Mesenchymal stem cell (in vitro differentiated cells and primary cell): Measurements from ENCODE around the gene PRR30.
A peak's percentile ranks its signal among the peaks of the same experiment; 100 is the strongest.

Experiments used
- DNase-seq: peaks from one replicate; pipeline ENCODE4 v3.0.0-alpha.2; 2013
- H2AFZ ChIP-seq: one replicate; pipeline ENCODE4 v1.6.1; 2013; ENCODE audit warnings: low read depth, mild to moderate bottlenecking, control low read depth, inconsistent platforms, low read length, moderate library complexity
- H2AK5ac ChIP-seq: 2 replicates; pipeline ENCODE4 v1.6.1; 2013; ENCODE audit warnings: low read length, moderate library complexity, mild to moderate bottlenecking, inconsistent platforms; ENCODE audit not compliant: severe bottlenecking
- H2BK120ac ChIP-seq: one replicate; pipeline ENCODE4 v1.6.1; 2013; ENCODE audit warnings: low read depth, mild to moderate bottlenecking, inconsistent platforms, low read length, moderate library complexity
- H2BK12ac ChIP-seq, 2 experiments: one replicate each; pipeline ENCODE4 v1.6.1; 2013; ENCODE audit warnings: inconsistent platforms in 2 of 2, low read length in 2 of 2, mild to moderate bottlenecking in 2 of 2, moderate library complexity in 2 of 2, control low read depth in 1 of 2
- H2BK15ac ChIP-seq: one replicate; pipeline ENCODE4 v1.6.1; 2013; ENCODE audit warnings: mild to moderate bottlenecking, low read depth, inconsistent platforms; ENCODE audit not compliant: poor library complexity, severe bottlenecking
- H2BK5ac ChIP-seq: 2 replicates; pipeline ENCODE4 v1.6.1; 2013; ENCODE audit warnings: low read depth, mild to moderate bottlenecking, low read length, control low read depth, inconsistent platforms; ENCODE audit not compliant: poor library complexity, severe bottlenecking
- H3K14ac ChIP-seq, 2 experiments: one replicate each; pipeline ENCODE4 v1.6.1; 2013; ENCODE audit warnings: inconsistent platforms in 2 of 2, low read length in 2 of 2, control low read depth in 1 of 2, mild to moderate bottlenecking in 1 of 2, moderate library complexity in 1 of 2
- H3K18ac ChIP-seq, 2 experiments: one replicate each; pipeline ENCODE4 v1.6.1; 2013; ENCODE audit warnings: inconsistent platforms in 2 of 2, low read length in 2 of 2, control low read depth in 1 of 2, low read depth in 1 of 2, mild to moderate bottlenecking in 1 of 2
- H3K23ac ChIP-seq, 2 experiments: one replicate each; pipeline ENCODE4 v1.6.1; 2013; ENCODE audit warnings: inconsistent platforms in 2 of 2, low read length in 2 of 2, mild to moderate bottlenecking in 2 of 2, moderate library complexity in 2 of 2, control low read depth in 1 of 2
- H3K27ac ChIP-seq: 2 replicates; pipeline ENCODE4 v1.5.1; 2013; ENCODE audit warnings: mild to moderate bottlenecking, moderate library complexity, low read length, control low read depth, inconsistent platforms; ENCODE audit not compliant: poor library complexity, severe bottlenecking
- H3K27me3 ChIP-seq, 2 experiments: 2 replicates each; pipeline versions ENCODE4 v1.6.1 to v1.7.0; 2013; ENCODE audit warnings: low read length in 2 of 2, mild to moderate bottlenecking in 2 of 2, moderate library complexity in 2 of 2, control low read depth in 1 of 2, inconsistent platforms in 1 of 2; ENCODE audit not compliant: control insufficient read depth in 1 of 2, insufficient read depth in 1 of 2
- H3K36me3 ChIP-seq, 2 experiments: 2 replicates each; pipeline versions ENCODE4 v1.6.1 to v1.7.0; 2013; ENCODE audit warnings: low read length in 2 of 2, control low read depth in 1 of 2, inconsistent platforms in 1 of 2, low read depth in 1 of 2, mild to moderate bottlenecking in 1 of 2; ENCODE audit not compliant: insufficient read depth in 2 of 2, control insufficient read depth in 1 of 2
- H3K4ac ChIP-seq, 2 experiments: one replicate each; pipeline ENCODE4 v1.6.1; 2013; ENCODE audit warnings: inconsistent platforms in 2 of 2, low read length in 2 of 2, mild to moderate bottlenecking in 2 of 2, moderate library complexity in 2 of 2, control low read depth in 1 of 2, low read depth in 1 of 2
- H3K4me1 ChIP-seq: 2 replicates; pipeline ENCODE4 v1.6.1; 2013; ENCODE audit warnings: low read depth, low read length, control low read depth; ENCODE audit not compliant: control insufficient read depth, insufficient read depth
- H3K4me2 ChIP-seq: 2 replicates; pipeline ENCODE4 v1.6.1; 2013; ENCODE audit warnings: low read length, mild to moderate bottlenecking, inconsistent platforms; ENCODE audit not compliant: poor library complexity, severe bottlenecking
- H3K4me3 ChIP-seq, 2 experiments: 2 replicates each; pipeline versions ENCODE4 v1.5.1 to v1.7.0; 2013; ENCODE audit warnings: low read length in 2 of 2, mild to moderate bottlenecking in 2 of 2, control low read depth in 1 of 2, low read depth in 1 of 2; ENCODE audit not compliant: insufficient read depth in 1 of 2
- H3K79me1 ChIP-seq: replicated peaks from 2 replicates; pipeline ENCODE4 v1.6.1; 2013; ENCODE audit warnings: mild to moderate bottlenecking, control low read depth, low read length, inconsistent platforms; ENCODE audit not compliant: poor library complexity, severe bottlenecking
- H3K9ac ChIP-seq: 2 replicates; pipeline ENCODE4 v1.7.0; 2013; ENCODE audit warnings: mild to moderate bottlenecking, low read length, moderate library complexity
- H3K9me3 ChIP-seq: 2 replicates; pipeline ENCODE4 v1.7.0; 2013; ENCODE audit warnings: mild to moderate bottlenecking, low read length; ENCODE audit not compliant: control insufficient read depth
- H4K8ac ChIP-seq: one replicate; pipeline ENCODE4 v1.6.1; 2013; ENCODE audit warnings: inconsistent platforms, mild to moderate bottlenecking, low read length, moderate library complexity
- H4K91ac ChIP-seq: one replicate; pipeline ENCODE4 v1.6.1; 2013; ENCODE audit warnings: mild to moderate bottlenecking, low read length, inconsistent platforms
- WGBS: methylation state at CpG from one replicate; pipeline ENCODE4 v1.1.7; 2013; ENCODE audit warnings: mixed read lengths; 5-methylcytosine and 5-hydroxymethylcytosine counted together

The PRR30 gene

GRCh38 chr2:27133195-27133875 is 5.9 kb downstream of the PRR30 start:
- H3K4me1 ChIP-seq, result peaks cover 17% of the 10 kb centered on the region
- H2BK12ac ChIP-seq, result no peak overlapping the region
- no peak overlapping the region for H4K91ac ChIP-seq
- H3K18ac ChIP-seq, result no peak overlapping the region
- H3K27ac ChIP-seq, result no peak overlapping the region
- H2AK5ac ChIP-seq, result no peak overlapping the region
- no peak overlapping the region for H2BK5ac ChIP-seq
- H3K4me3 ChIP-seq, result peak overlapping the region; percentile 12 to 93
- no peak overlapping the region for H2AFZ ChIP-seq
- H3K27me3 ChIP-seq, result peaks cover 0 to 5% of the 10 kb centered on the region in 2 experiments
- H3K4me2 ChIP-seq, result peak overlapping the region; percentile 81
- peak overlapping the region; percentile 92 for H3K9ac ChIP-seq
- H3K9me3 ChIP-seq, result no peaks in the 10 kb centered on the region
- H3K36me3 ChIP-seq, result peaks cover 41% of the 10 kb centered on the region in 2 experiments
- no peak overlapping the region for H2BK120ac ChIP-seq
- peak overlapping the region in 1 of 2 experiments; percentile 44 for H3K14ac ChIP-seq
- H3K79me1 ChIP-seq, result peaks cover 23% of the 10 kb centered on the region
- no peak overlapping the region for H3K4ac ChIP-seq
- no peak overlapping the region for H2BK15ac ChIP-seq
- 69% methylated on average over 12 of the region's 14 CpGs for WGBS
- H4K8ac ChIP-seq, result no peak overlapping the region
- no peak overlapping the region for H3K23ac ChIP-seq
- DNase-seq, result no peak

DNA sequence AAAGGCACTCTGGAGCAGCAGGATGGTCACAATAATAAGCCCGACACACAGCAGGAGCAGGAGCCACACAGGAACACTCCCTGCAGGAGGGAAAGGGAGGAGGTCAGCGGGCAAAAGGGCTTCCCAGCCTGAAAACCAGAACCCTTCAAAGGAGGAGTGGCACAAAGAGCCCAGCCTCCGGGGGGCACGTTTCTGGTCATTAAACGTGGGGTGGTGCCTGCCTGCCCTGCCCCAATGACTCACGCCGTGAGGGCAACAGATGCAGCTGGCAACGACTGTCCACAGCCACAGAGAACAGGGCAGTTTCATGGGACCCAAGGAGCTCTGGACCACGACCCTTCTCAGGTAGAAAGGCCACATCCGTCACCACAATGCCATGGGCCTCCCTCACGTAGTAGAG is 7.8 kb downstream of the PRR30 start:
- Histone ChIP-seq H2BK120ac (no peak overlapping the region), H3K4ac (no peak overlapping the region), H3K4me3 (no peak overlapping the region), H4K91ac (no peak overlapping the region), H2BK15ac (no peak overlapping the region), H3K18ac (no peak overlapping the region), H3K14ac (no peak overlapping the region), H3K23ac (no peak overlapping the region), H3K27me3 (no peaks in the 10 kb centered on the region), H2BK5ac (no peak overlapping the region), H3K4me1 (peaks cover 17% of the 10 kb centered on the region), H4K8ac (no peak overlapping the region), H3K4me2 (no peak overlapping the region), H3K27ac (no peak overlapping the region), H3K36me3 (peaks cover 41 to 44% of the 10 kb centered on the region in 2 experiments), H2AFZ (no peak overlapping the region), H3K9ac (peak overlapping the region; percentile 2), H2AK5ac (no peak overlapping the region), H2BK12ac (no peak overlapping the region), H3K79me1 (peaks cover 23% of the 10 kb centered on the region), H3K9me3 (no peaks in the 10 kb centered on the region)
- DNase-seq, result no peak
- 92% methylated on average over 11 of the region's 11 CpGs for WGBS

GRCh38 chr2:27130396-27130795 is 8.8 kb downstream of the PRR30 start:
- H3K4ac ChIP-seq, result no peak overlapping the region
- no peak overlapping the region for H3K14ac ChIP-seq
- no peaks in the 10 kb centered on the region for H3K27me3 ChIP-seq
- peaks cover 17% of the 10 kb centered on the region for H3K4me1 ChIP-seq
- no peak overlapping the region for H2AFZ ChIP-seq
- H4K8ac ChIP-seq, result no peak overlapping the region
- no peak overlapping the region for H3K4me3 ChIP-seq
- H3K36me3 ChIP-seq, result peaks cover 41 to 44% of the 10 kb centered on the region in 2 experiments
- H3K23ac ChIP-seq, result no peak overlapping the region
- H3K79me1 ChIP-seq, result peaks cover 23% of the 10 kb centered on the region
- H3K9me3 ChIP-seq, result no peaks in the 10 kb centered on the region
- H3K27ac ChIP-seq, result no peak overlapping the region
- no peak overlapping the region for H3K18ac ChIP-seq
- H3K4me2 ChIP-seq, result no peak overlapping the region
- no peak overlapping the region for H2BK5ac ChIP-seq
- DNase-seq, result no peak
- H2BK12ac ChIP-seq, result no peak overlapping the region
- no peak overlapping the region for H3K9ac ChIP-seq
- WGBS, result 98% methylated on average over 10 of the region's 10 CpGs
- H2AK5ac ChIP-seq, result no peak overlapping the region
- no peak overlapping the region for H4K91ac ChIP-seq
- H2BK15ac ChIP-seq, result no peak overlapping the region
- no peak overlapping the region for H2BK120ac ChIP-seq

GRCh38 chr2:27128668-27129571 is 10.3 kb downstream of the PRR30 start:
- H3K79me1 ChIP-seq, result peaks cover 23% of the 10 kb centered on the region
- no peak overlapping the region for H2BK120ac ChIP-seq
- H3K4me3 ChIP-seq, result no peak overlapping the region
- H4K8ac ChIP-seq, result no peak overlapping the region
- no peak overlapping the region for H2AFZ ChIP-seq
- peaks cover 0 to 4% of the 10 kb centered on the region in 2 experiments for H3K27me3 ChIP-seq
- no peak overlapping the region for H2BK12ac ChIP-seq
- H2AK5ac ChIP-seq, result no peak overlapping the region
- no peak overlapping the region for H3K27ac ChIP-seq
- no peak overlapping the region for H4K91ac ChIP-seq
- WGBS, result 95% methylated on average over 9 of the region's 11 CpGs
- peaks cover 17% of the 10 kb centered on the region for H3K4me1 ChIP-seq
- H3K9ac ChIP-seq, result no peak overlapping the region
- H3K14ac ChIP-seq, result no peak overlapping the region
- peaks cover 41 to 44% of the 10 kb centered on the region in 2 experiments for H3K36me3 ChIP-seq
- H3K18ac ChIP-seq, result no peak overlapping the region
- H3K4ac ChIP-seq, result no peak overlapping the region
- H3K4me2 ChIP-seq, result no peak overlapping the region
- H3K23ac ChIP-seq, result no peak overlapping the region
- H2BK15ac ChIP-seq, result no peak overlapping the region
- no peak for DNase-seq
- no peak overlapping the region for H2BK5ac ChIP-seq
- H3K9me3 ChIP-seq, result no peaks in the 10 kb centered on the region
